Measurements from ENCODE around the gene HPSE. TPM values are rescaled to one million over a fixed set of nuclear protein-coding genes. Genes with fewer than 3 reads are reported as not detected.

Gene HPSE
- total RNA-seq, 1 donor from 2014 or later = 17.7 TPM

Other genes starting within 250 kb of the HPSE start
- 41.2 and 41.4 TPM in 2 replicates for gene PLAC8, start 220.1 kb downstream of the HPSE start, total RNA-seq
- 20.5 and 20.7 TPM in 2 replicates for gene COQ2, start 50.0 kb downstream of the HPSE start, total RNA-seq
- gene HELQ, start 121.0 kb upstream of the HPSE start, total RNA-seq = 9.1 and 11.4 TPM in 2 replicates
- 83.9 and 86.6 TPM in 2 replicates for gene MRPS18C, start 121.2 kb upstream of the HPSE start, total RNA-seq
- 10.4 and 12.0 TPM in 2 replicates for gene ABRAXAS1, start 150.3 kb upstream of the HPSE start, total RNA-seq
- gene GPAT3, start 201.3 kb upstream of the HPSE start, total RNA-seq = 3.6 and 3.7 TPM in 2 replicates